HCT116 (cell line): ENCODE measurements around the gene ECE2. TPM values are rescaled to one million over a fixed set of nuclear protein-coding genes. Genes with fewer than 3 reads are reported as not detected.
A peak's percentile ranks its signal among the peaks of the same experiment; 100 is the strongest.

Source experiments
- ATAC-seq: fragments of 200-7000 bp; cut with Tn5 transposase; 2 replicates; pipeline ENCODE4 v1.9.1; 2020; ENCODE audit warnings: mild to moderate bottlenecking, moderate library complexity
- BruUV-seq: library from RNA; stranded (reverse); fragments of 400-500 nt; replicated peaks from 2 replicates; lab custom pipeline; 2021; lab: Mats Ljungman, UMichigan
- CTCF ChIA-PET: fragments of 300-600 bp; sonication (Branson Sonifier 250); formaldehyde crosslinking; loops from one replicate; lab custom pipeline; 2021; ENCODE audit warnings: antibody characterized with exemption; lab: Charles Lee
- POLR2A ChIA-PET: fragments of 300-600, 350-600 bp; sonication (Branson Sonifier 250); formaldehyde crosslinking; loops from one replicate; lab custom pipeline; 2021; ENCODE audit warnings: antibody characterized with exemption; lab: Charles Lee
- RAD21 ChIA-PET, 2 experiments: fragments of 300-600 bp; sonication (Branson Sonifier 250); formaldehyde crosslinking; loops; one replicate each; lab custom pipeline; 2023; ENCODE audit warnings: low total read pairs in 2 of 2; ENCODE audit not compliant: uncharacterized antibody in 2 of 2, unreplicated experiment in 2 of 2, low non-redundant PET in 1 of 2; lab: Charles Lee
- DNase-seq: peaks from one replicate; pipeline ENCODE4 v3.0.0-alpha.2; 2010; ENCODE audit warnings: low read depth, low spot score
- H2AFZ ChIP-seq: fragments of 200-600 bp; shearing (Covaris generic), sonication (generic); 2 replicates; pipeline ENCODE4 v1.6.1; 2017; ENCODE audit warnings: low read depth, mixed run types, mixed read lengths, antibody characterized with exemption, low read length; ENCODE audit not compliant: poor library complexity, severe bottlenecking
- H3K27ac ChIP-seq: 2 replicates; pipeline ENCODE4 v1.5.1; 2012; ENCODE audit warnings: low read depth, low read length
- H3K27me3 ChIP-seq: fragments of 200-600 bp; sonication (generic); 2 replicates; pipeline ENCODE4 v1.6.1; 2016; ENCODE audit warnings: mixed run types, low read length, mixed read lengths; ENCODE audit not compliant: insufficient read depth
- H3K36me3 ChIP-seq, 2 experiments: fragments of 200-500 bp in 1 of 2; fragments of 200-600 bp in 1 of 2; sonication (Bioruptor generic) in 1 of 2; sonication (generic) in 1 of 2; 2 replicates each; pipeline versions ENCODE4 v1.5.1 to v1.6.1; 2014 to 2016; ENCODE audit warnings: low read length in 2 of 2, inconsistent platforms in 1 of 2, mixed read lengths in 1 of 2, mixed run types in 1 of 2; ENCODE audit not compliant: insufficient read depth in 2 of 2, control insufficient read depth in 1 of 2
- H3K4me1 ChIP-seq, 2 experiments: fragments of 200-600 bp in 1 of 2; sonication (generic) in 1 of 2; 2 replicates each; pipeline versions ENCODE4 v1.5.1 to v1.6.1; 2012 to 2017; ENCODE audit warnings: low read length in 2 of 2, inconsistent platforms in 1 of 2, mild to moderate bottlenecking in 1 of 2, mixed read lengths in 1 of 2, mixed run types in 1 of 2, moderate library complexity in 1 of 2; ENCODE audit not compliant: insufficient read depth in 2 of 2, control insufficient read depth in 1 of 2
- H3K4me2 ChIP-seq: fragments of 200-600 bp; sonication (generic); 2 replicates; pipeline ENCODE4 v1.6.1; 2017; ENCODE audit warnings: mixed run types, low read length, mixed read lengths
- H3K4me3 ChIP-seq, 2 experiments: fragments of 200-600 bp in 1 of 2; sonication (generic) in 1 of 2; replicated peaks in 1 of 2; 2 replicates each; pipeline ENCODE4 v1.5.1; 2011 to 2016; ENCODE audit warnings: low read length in 2 of 2, control low read depth in 1 of 2, low read depth in 1 of 2, mild to moderate bottlenecking in 1 of 2, mixed read lengths in 1 of 2, mixed run types in 1 of 2
- H3K79me2 ChIP-seq: fragments of 200-600 bp; sonication (generic); 2 replicates; pipeline ENCODE4 v1.6.1; 2017; ENCODE audit warnings: mild to moderate bottlenecking, mixed run types, low read length, moderate library complexity, mixed read lengths; ENCODE audit not compliant: insufficient read depth
- H3K9ac ChIP-seq: fragments of 200-600 bp; sonication (generic); 2 replicates; pipeline ENCODE4 v1.6.1; 2016; ENCODE audit warnings: low read length, mixed read lengths
- H3K9me2 ChIP-seq: fragments of 200-600 bp; sonication (generic), shearing (Covaris generic); 2 replicates; pipeline ENCODE4 v1.6.1; 2017; ENCODE audit warnings: mixed run types, mild to moderate bottlenecking, moderate library complexity; ENCODE audit not compliant: insufficient read depth
- H3K9me3 ChIP-seq, 2 experiments: fragments of 200-500 bp in 1 of 2; fragments of 200-600 bp in 1 of 2; sonication (Bioruptor generic) in 1 of 2; sonication (generic) in 1 of 2; 2 replicates each; pipeline ENCODE4 v1.6.1; 2014 to 2017; ENCODE audit warnings: low read length in 2 of 2, mixed read lengths in 2 of 2, inconsistent platforms in 1 of 2, low read depth in 1 of 2, mild to moderate bottlenecking in 1 of 2, mixed run types in 1 of 2, moderate library complexity in 1 of 2; ENCODE audit not compliant: control insufficient read depth in 1 of 2, insufficient read depth in 1 of 2
- H4K20me1 ChIP-seq: fragments of 200-600 bp; sonication (generic), shearing (Covaris generic); 2 replicates; pipeline ENCODE4 v1.6.1; 2017; ENCODE audit warnings: mixed run types, mild to moderate bottlenecking, moderate library complexity; ENCODE audit not compliant: insufficient read depth
- CBX3 ChIP-seq: IDR thresholded peaks from 2 replicates; pipeline ENCODE4 v1.6.1; 2012; ENCODE audit warnings: low read depth
- CEBPB ChIP-seq: IDR thresholded peaks from 2 replicates; pipeline ENCODE4 v1.6.1; 2012; ENCODE audit warnings: low read depth
- ELF1 ChIP-seq: IDR thresholded peaks from 2 replicates; pipeline ENCODE4 v1.6.1; 2012; ENCODE audit warnings: low read depth, borderline replicate concordance
- EZH2phosphoT487 ChIP-seq: fragments of 200-600 bp; IDR thresholded peaks from 2 replicates; pipeline ENCODE4 v1.6.1; 2018; ENCODE audit warnings: antibody characterized with exemption, borderline replicate concordance
- FOSL1 ChIP-seq: IDR thresholded peaks from 2 replicates; pipeline ENCODE4 v1.6.1; 2012; ENCODE audit warnings: low read depth
- POLR2A ChIP-seq: IDR thresholded peaks from 2 replicates; pipeline ENCODE4 v1.7.0; 2011; ENCODE audit warnings: borderline replicate concordance; ENCODE audit not compliant: insufficient read depth, insufficient read length; ENCODE audit errors: extremely low read depth
- POLR2AphosphoS5 ChIP-seq: IDR thresholded peaks from 2 replicates; pipeline ENCODE4 v1.6.1; 2011; ENCODE audit warnings: mild to moderate bottlenecking, low read depth, low read length, moderate library complexity
- SIN3A ChIP-seq: IDR thresholded peaks from 2 replicates; pipeline ENCODE4 v1.6.1; 2012; ENCODE audit warnings: low read depth
- SRF ChIP-seq: IDR thresholded peaks from 2 replicates; pipeline ENCODE4 v1.6.1; 2012; ENCODE audit warnings: low read depth
- YY1 ChIP-seq: IDR thresholded peaks from 2 replicates; pipeline ENCODE4 v1.6.1; 2011; ENCODE audit warnings: low read length, low read depth, moderate library complexity, mild to moderate bottlenecking; ENCODE audit not compliant: insufficient replicate concordance; ENCODE audit errors: extremely low read depth
- ZFX ChIP-seq: fragments of 450-650 bp; IDR thresholded peaks from 2 replicates; pipeline ENCODE4 v1.6.1; 2017
- ZNF274 ChIP-seq: fragments of 200-500 bp; sonication (Bioruptor generic); IDR thresholded peaks from 2 replicates; pipeline ENCODE4 v1.6.1; 2014; ENCODE audit warnings: mild to moderate bottlenecking, low read depth, low read length, inconsistent platforms
- intact Hi-C: fragments of 100-400 bp; cut with micrococcal nuclease; formaldehyde crosslinking; loops from 2 replicates; pipeline ENCODE4 v1.10.0; 2022
- total RNA-seq: library from RNA; stranded (reverse); gene quantifications from one replicate; pipeline ENCODE4 v1.2.1, GENCODE V29; 2021; ENCODE audit not compliant: unreplicated experiment
- TF ChIP-seq, protein P1 (sequence below), 3 experiments: fragments of 200-600 bp in 1 of 3; sonication (generic) in 1 of 3; IDR thresholded peaks in 2 of 3; conservative IDR thresholded peaks in 1 of 3; 2 replicates each; pipeline ENCODE4 v1.5.1; 2012 to 2017; ENCODE audit warnings: low read depth in 2 of 3, low read length in 2 of 3, antibody characterized with exemption in 1 of 3, borderline replicate concordance in 1 of 3, control low read depth in 1 of 3, mild to moderate bottlenecking in 1 of 3, mixed read lengths in 1 of 3, mixed run types in 1 of 3, moderate library complexity in 1 of 3; ENCODE audit not compliant: insufficient read depth in 1 of 3
- TF ChIP-seq, protein P2 (sequence below): IDR thresholded peaks from 2 replicates; pipeline ENCODE4 v1.6.1; 2012

Gene ECE2
- total RNA-seq, 1 experiment from 2014 or later: not detected

GRCh38 chr3:184241447-184242296, 34.1 kb upstream of the ECE2 start:
- ATAC-seq (peak; percentile 81), DNase-seq (no peak)
- H3K9ac ChIP-seq: no peak overlapping the region
- H3K4me2 ChIP-seq: no peak overlapping the region
- no peaks in the 10 kb centered on the region for H3K9me3 ChIP-seq
- peaks cover 16% of the 10 kb centered on the region for H3K79me2 ChIP-seq
- H2AFZ ChIP-seq: no peak overlapping the region
- intact Hi-C loops: no loop called here
- CTCF ChIA-PET: interaction anchor here (0.8 to 1.8 kb wide), 4 partner anchors 8 to 97 kb away, joined by 3 to 6 read pairs (median 4); no protein-coding TSS in a partner anchor
- H3K27ac ChIP-seq: no peak overlapping the region; the same call in 1 of the 2 replicates
- no peak overlapping the region for H3K4me3 ChIP-seq
- H3K36me3 ChIP-seq: peaks cover 28 to 38% of the 10 kb centered on the region in 2 experiments; a peak in 3 of 4 replicates
- no peaks in the 10 kb centered on the region for H3K9me2 ChIP-seq
- no peaks in the 10 kb centered on the region for H4K20me1 ChIP-seq
- POLR2A ChIA-PET: no interaction called here
- RAD21 ChIA-PET: interaction anchor here in 1 of 2 experiments (0.8 kb wide), 1 partner anchor 96 kb away, joined by 3 read pairs; no protein-coding TSS in a partner anchor
- H3K27me3 ChIP-seq: no peaks in the 10 kb centered on the region
- H3K4me1 ChIP-seq: no peaks in the 10 kb centered on the region
- TF ChIP-seq EZH2phosphoT487 (no peak), CBX3 (no peak), ELF1 (no peak), ZFX (no peak), CEBPB (no peak), SIN3A (no peak), POLR2AphosphoS5 (peak; percentile 41; the same call in 1 of the 2 replicates), YY1 (no peak), POLR2A (no peak), ZNF274 (no peak), SRF (no peak), FOSL1 (no peak)
- TF ChIP-seq, protein P1, sequence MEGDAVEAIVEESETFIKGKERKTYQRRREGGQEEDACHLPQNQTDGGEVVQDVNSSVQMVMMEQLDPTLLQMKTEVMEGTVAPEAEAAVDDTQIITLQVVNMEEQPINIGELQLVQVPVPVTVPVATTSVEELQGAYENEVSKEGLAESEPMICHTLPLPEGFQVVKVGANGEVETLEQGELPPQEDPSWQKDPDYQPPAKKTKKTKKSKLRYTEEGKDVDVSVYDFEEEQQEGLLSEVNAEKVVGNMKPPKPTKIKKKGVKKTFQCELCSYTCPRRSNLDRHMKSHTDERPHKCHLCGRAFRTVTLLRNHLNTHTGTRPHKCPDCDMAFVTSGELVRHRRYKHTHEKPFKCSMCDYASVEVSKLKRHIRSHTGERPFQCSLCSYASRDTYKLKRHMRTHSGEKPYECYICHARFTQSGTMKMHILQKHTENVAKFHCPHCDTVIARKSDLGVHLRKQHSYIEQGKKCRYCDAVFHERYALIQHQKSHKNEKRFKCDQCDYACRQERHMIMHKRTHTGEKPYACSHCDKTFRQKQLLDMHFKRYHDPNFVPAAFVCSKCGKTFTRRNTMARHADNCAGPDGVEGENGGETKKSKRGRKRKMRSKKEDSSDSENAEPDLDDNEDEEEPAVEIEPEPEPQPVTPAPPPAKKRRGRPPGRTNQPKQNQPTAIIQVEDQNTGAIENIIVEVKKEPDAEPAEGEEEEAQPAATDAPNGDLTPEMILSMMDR (IDR thresholded peaks at IDR 0.05 in 2 of 3, conservative IDR thresholded peaks at IDR 0.05 in 1 of 3; ENCODE audit: borderline replicate concordance in 1 of 3, insufficient read depth in 1 of 3, low read depth in 2 of 3, low read length in 2 of 3): peak in 2 of 3 experiments; percentile 41 to 49; a peak in 4 of 6 replicates
- TF ChIP-seq, protein P2, sequence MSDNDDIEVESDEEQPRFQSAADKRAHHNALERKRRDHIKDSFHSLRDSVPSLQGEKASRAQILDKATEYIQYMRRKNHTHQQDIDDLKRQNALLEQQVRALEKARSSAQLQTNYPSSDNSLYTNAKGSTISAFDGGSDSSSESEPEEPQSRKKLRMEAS: no peak
- BruUV-seq: no TSS peak
